Activated CD8-positive, alpha-beta memory T cell treated with anti-CD3 and anti-CD28 coated beads for 48 hours (primary cell): ENCODE data around the gene TLK2.
"Not testable (repeated sequence)": the region's sequence is repeated elsewhere in the genome, so short reads cannot be mapped to it uniquely, and the experiment has no call there.

Source experiments
- DNase-seq, 3 experiments: peaks; one replicate each; pipeline ENCODE4 v3.0.0-alpha.2; 2020; ENCODE audit warnings: low read depth in 2 of 3, low spot score in 2 of 3

The TLK2 gene

GRCh38 chr17:62557532-62557931 lies 78.9 kb downstream of the TLK2 start:
- not testable (repeated sequence) for DNase-seq

GRCh38 chr17:62558941-62559340 lies 80.3 kb downstream of the TLK2 start:
- not testable (repeated sequence) for DNase-seq

GRCh38 chr17:62560971-62561370 lies 82.3 kb downstream of the TLK2 start:
- DNase-seq: not testable (repeated sequence)

GRCh38 chr17:62562656-62563055 lies 84.0 kb downstream of the TLK2 start:
- DNase-seq: no peak

- no peak for DNase-seq
Observed at GRCh38 chr17:62565817-62566216, 87.2 kb downstream of the TLK2 start.

- DNase-seq: no peak
Observed at GRCh38 chr17:62566996-62567578, 88.5 kb downstream of the TLK2 start.

- DNase-seq: no peak
Observed at GRCh38 chr17:62572488-62572887, 93.9 kb downstream of the TLK2 start.

- DNase-seq: no peak
Observed at GRCh38 chr17:62572888-62573401, 94.3 kb downstream of the TLK2 start.

- DNase-seq: no peak
Observed at GRCh38 chr17:62573480-62574117, 95.0 kb downstream of the TLK2 start.

GRCh38 chr17:62576382-62576781 lies 97.8 kb downstream of the TLK2 start:
- DNase-seq: no peak

GRCh38 chr17:62578757-62579487 lies 100.3 kb downstream of the TLK2 start:
- no peak for DNase-seq

- no peak for DNase-seq
Observed at GRCh38 chr17:62580947-62581346, 102.3 kb downstream of the TLK2 start.

- DNase-seq: no peak
Observed at GRCh38 chr17:62581764-62582163, 103.1 kb downstream of the TLK2 start.

GRCh38 chr17:62587554-62587953 lies 108.9 kb downstream of the TLK2 start:
- DNase-seq: no peak

- no peak for DNase-seq
Observed at GRCh38 chr17:62588109-62588508, 109.5 kb downstream of the TLK2 start.

- DNase-seq: no peak
Observed at GRCh38 chr17:62591333-62591732, 112.7 kb downstream of the TLK2 start.

GRCh38 chr17:62591822-62592221 lies 113.2 kb downstream of the TLK2 start:
- not testable (repeated sequence) for DNase-seq

- DNase-seq: no peak
Observed at GRCh38 chr17:62592341-62593099, 113.9 kb downstream of the TLK2 start.

GRCh38 chr17:62595484-62595883 lies 116.9 kb downstream of the TLK2 start:
- DNase-seq: no peak

GRCh38 chr17:62596662-62597061 lies 118.0 kb downstream of the TLK2 start:
- no peak for DNase-seq

GRCh38 chr17:62597150-62597549 lies 118.5 kb downstream of the TLK2 start:
- no peak for DNase-seq
